Neural progenitor cell (in vitro differentiated cells): ENCODE results near the gene KAZN.

Experiments
- CTCF ChIP-seq: fragments of 200-600 bp; sonication (generic); IDR thresholded peaks from 2 replicates; pipeline ENCODE4 v1.5.1; 2017; ENCODE audit warnings: antibody characterized with exemption, mild to moderate bottlenecking
- EZH2 ChIP-seq: fragments of 200-600 bp; sonication (generic); IDR thresholded peaks from 2 replicates; pipeline ENCODE4 v1.6.1; 2017; ENCODE audit warnings: antibody characterized with exemption, mild to moderate bottlenecking, moderate library complexity
- EZH2phosphoT487 ChIP-seq: fragments of 200-600 bp; sonication (generic); IDR thresholded peaks from 2 replicates; pipeline ENCODE4 v1.6.1; 2017; ENCODE audit warnings: antibody characterized with exemption

GRCh38 chr1:14750490-14750889 is 152.0 kb downstream of the KAZN start:
- no peak for TF ChIP-seq CTCF
- no peak for TF ChIP-seq EZH2
- TF ChIP-seq EZH2phosphoT487, result no peak
